H1 (cell line): ENCODE data around the gene MVK. TPM values are rescaled to one million over a fixed set of nuclear protein-coding genes. Genes with fewer than 3 reads are reported as not detected.

Experiments used
- CTCF ChIA-PET: fragments of 300-600 bp; sonication (Branson Sonifier 250); formaldehyde crosslinking; loops from one replicate; lab custom pipeline; 2021; ENCODE audit not compliant: partially characterized antibody; lab: Charles Lee
- POLR2A ChIA-PET: fragments of 300-600 bp; sonication (Branson Sonifier 250); formaldehyde crosslinking; loops from one replicate; lab custom pipeline; 2021; ENCODE audit warnings: inconsistent platforms; ENCODE audit not compliant: partially characterized antibody; lab: Charles Lee
- DNase-seq, 2 experiments: peaks; one replicate each; pipeline versions ENCODE4 v3.0.0 to v3.0.0-alpha.2; 2010 to 2022; ENCODE audit warnings: low spot score in 2 of 2, low read depth in 1 of 2, mixed read lengths in 1 of 2
- FAIRE-seq: peaks from 2 replicates; lab custom pipeline; 2011; peaks lifted over from hg19 to GRCh38; lab: Jason Lieb, UNC
- H2AFZ ChIP-seq: 2 replicates; pipeline ENCODE4 v1.8.1; 2012; ENCODE audit warnings: low read length, inconsistent platforms
- H2AK5ac ChIP-seq: 2 replicates; pipeline ENCODE4 v1.6.1; 2013; ENCODE audit warnings: low read depth, low read length
- H2BK120ac ChIP-seq: replicated peaks from 2 replicates; pipeline ENCODE3; 2013; ENCODE audit warnings: low read depth, low read length, inconsistent platforms
- H2BK12ac ChIP-seq: 2 replicates; pipeline ENCODE4 v1.6.1; 2013; ENCODE audit warnings: low read depth, low read length
- H2BK15ac ChIP-seq: 2 replicates; pipeline ENCODE4 v1.6.1; 2013; ENCODE audit warnings: low read length
- H2BK20ac ChIP-seq: 2 replicates; pipeline ENCODE4 v1.6.1; 2013; ENCODE audit warnings: low read length
- H2BK5ac ChIP-seq: 2 replicates; pipeline ENCODE4 v1.6.1; 2013; ENCODE audit warnings: low read depth, low read length
- H3K14ac ChIP-seq: 2 replicates; pipeline ENCODE4 v1.6.1; 2013; ENCODE audit warnings: inconsistent platforms; ENCODE audit not compliant: insufficient read length
- H3K18ac ChIP-seq: 2 replicates; pipeline ENCODE4 v1.6.1; 2013; ENCODE audit warnings: low read length; ENCODE audit errors: extremely low read depth
- H3K23ac ChIP-seq: 2 replicates; pipeline ENCODE4 v1.6.1; 2013; ENCODE audit warnings: inconsistent platforms; ENCODE audit not compliant: insufficient read length
- H3K23me2 ChIP-seq: 2 replicates; pipeline ENCODE4 v1.6.1; 2013; ENCODE audit warnings: low read depth, low read length
- H3K27ac ChIP-seq: 2 replicates; pipeline ENCODE4 v1.6.1; 2011; ENCODE audit warnings: low read depth, low read length, inconsistent platforms
- H3K27me3 ChIP-seq, 4 experiments: replicated peaks in 1 of 4; 1 replicate in 1 of 4; 2 replicates in 3 of 4; pipeline versions ENCODE4 v1.6.1 to v1.8.1; 2011 to 2013; ENCODE audit warnings: low read length in 3 of 4, mild to moderate bottlenecking in 3 of 4, inconsistent platforms in 2 of 4, mixed read lengths in 2 of 4, moderate library complexity in 1 of 4; ENCODE audit not compliant: control insufficient read depth in 3 of 4, insufficient read depth in 3 of 4; ENCODE audit errors: extremely low read depth in 1 of 4
- H3K36me3 ChIP-seq, 4 experiments: 2 replicates each; pipeline versions ENCODE4 v1.6.1 to v1.8.1; 2011 to 2013; ENCODE audit warnings: mild to moderate bottlenecking in 4 of 4, low read length in 3 of 4, moderate library complexity in 2 of 4, control low read depth in 1 of 4, inconsistent platforms in 1 of 4; ENCODE audit not compliant: insufficient read depth in 4 of 4, control insufficient read depth in 2 of 4
- H3K4ac ChIP-seq: replicated peaks from 2 replicates; pipeline ENCODE3; 2013; ENCODE audit warnings: low read length, low read depth, mixed read lengths, inconsistent platforms; ENCODE audit not compliant: insufficient read length
- H3K4me1 ChIP-seq, 4 experiments: replicated peaks in 1 of 4; 1 replicate in 1 of 4; 2 replicates in 3 of 4; pipeline versions ENCODE4 v1.6.1 to v1.8.1; 2011 to 2013; ENCODE audit warnings: low read length in 3 of 4, inconsistent platforms in 2 of 4, mixed read lengths in 1 of 4; ENCODE audit not compliant: insufficient read depth in 4 of 4, control insufficient read depth in 3 of 4
- H3K4me2 ChIP-seq, 2 experiments: 2 replicates each; pipeline versions ENCODE4 v1.6.1 to v1.8.1; 2011 to 2013; ENCODE audit warnings: low read depth in 2 of 2, low read length in 2 of 2, control low read depth in 1 of 2, inconsistent platforms in 1 of 2, mild to moderate bottlenecking in 1 of 2; ENCODE audit not compliant: insufficient read depth in 1 of 2
- H3K4me3 ChIP-seq, 4 experiments: fragments of 200-600, 300-600 bp in 1 of 4; sonication (generic), shearing (Covaris generic), sonication (Bioruptor Twin) in 1 of 4; 2 replicates each; pipeline versions ENCODE4 v1.5.1 to v1.8.1; 2011 to 2016; ENCODE audit warnings: low read length in 4 of 4, low read depth in 3 of 4, control low read depth in 2 of 4, inconsistent platforms in 2 of 4, mild to moderate bottlenecking in 2 of 4, mixed read lengths in 1 of 4, moderate library complexity in 1 of 4; ENCODE audit not compliant: insufficient read depth in 2 of 4; ENCODE audit errors: extremely low read depth in 1 of 4
- H3K56ac ChIP-seq: replicated peaks from 2 replicates; pipeline ENCODE3; 2013; ENCODE audit warnings: low read depth, mild to moderate bottlenecking, mixed read lengths, low read length, inconsistent platforms; ENCODE audit not compliant: insufficient read length
- H3K79me1 ChIP-seq: 2 replicates; pipeline ENCODE4 v1.6.1; 2013; ENCODE audit warnings: low read depth, low read length, control low read depth
- H3K79me2 ChIP-seq, 2 experiments: 2 replicates each; pipeline versions ENCODE4 v1.6.1 to v1.8.1; 2012 to 2013; ENCODE audit warnings: low read length in 2 of 2, mild to moderate bottlenecking in 2 of 2, inconsistent platforms in 1 of 2; ENCODE audit not compliant: insufficient read depth in 2 of 2, control insufficient read depth in 1 of 2
- H3K9ac ChIP-seq, 4 experiments: replicated peaks in 1 of 4; 1 replicate in 1 of 4; 2 replicates in 3 of 4; pipeline versions ENCODE4 v1.6.1 to v1.8.1; 2011 to 2013; ENCODE audit warnings: low read depth in 3 of 4, low read length in 3 of 4, control low read depth in 2 of 4, mild to moderate bottlenecking in 2 of 4, moderate library complexity in 2 of 4, inconsistent platforms in 1 of 4; ENCODE audit errors: extremely low read depth in 1 of 4
- H3K9me3 ChIP-seq, 2 experiments: 2 replicates each; pipeline versions ENCODE4 v1.6.1 to v1.8.1; 2012 to 2013; ENCODE audit warnings: mild to moderate bottlenecking in 2 of 2, moderate library complexity in 2 of 2, control low read depth in 1 of 2, inconsistent platforms in 1 of 2, low read depth in 1 of 2, low read length in 1 of 2, mixed read lengths in 1 of 2; ENCODE audit not compliant: insufficient read depth in 2 of 2
- H4K20me1 ChIP-seq, 2 experiments: replicated peaks in 1 of 2; 2 replicates each; pipeline versions ENCODE3 to v1.8.1; 2011 to 2013; ENCODE audit warnings: inconsistent platforms in 2 of 2, low read length in 2 of 2, mild to moderate bottlenecking in 1 of 2; ENCODE audit not compliant: insufficient read depth in 2 of 2, control insufficient read depth in 1 of 2
- H4K5ac ChIP-seq: 2 replicates; pipeline ENCODE4 v1.6.1; 2013; ENCODE audit warnings: low read length, low read depth, mixed read lengths, inconsistent platforms; ENCODE audit not compliant: insufficient read length
- H4K8ac ChIP-seq: 2 replicates; pipeline ENCODE4 v1.8.0; 2013; ENCODE audit warnings: mild to moderate bottlenecking, moderate library complexity, low read length, inconsistent platforms; ENCODE audit not compliant: insufficient read depth; ENCODE audit errors: extremely low read depth
- H4K91ac ChIP-seq: replicated peaks from 2 replicates; pipeline ENCODE3; 2013; ENCODE audit warnings: low read length, mixed read lengths, inconsistent platforms; ENCODE audit not compliant: insufficient read length
- BRCA1 ChIP-seq: IDR thresholded peaks from 2 replicates; pipeline ENCODE4 v1.6.1; 2012; ENCODE audit warnings: low read depth, low read length, improper control_type of control experiment
- CTCF ChIP-seq, 3 experiments: IDR thresholded peaks; 1 replicate in 2 of 3; 2 replicates in 1 of 3; pipeline versions ENCODE4 v1.5.1 to v1.6.1; 2011; ENCODE audit warnings: low read length in 3 of 3, mild to moderate bottlenecking in 3 of 3, inconsistent platforms in 2 of 3, low read depth in 1 of 3, moderate library complexity in 1 of 3; ENCODE audit not compliant: insufficient read depth in 1 of 3; ENCODE audit errors: control extremely low read depth in 1 of 3
- HDAC2 ChIP-seq, 2 experiments: fragments of 300-600 bp in 1 of 2; sonication (generic) in 1 of 2; IDR thresholded peaks; 2 replicates each; pipeline ENCODE4 v1.6.1; 2011 to 2012; ENCODE audit warnings: low read depth in 2 of 2, low read length in 2 of 2, mild to moderate bottlenecking in 2 of 2, moderate library complexity in 2 of 2, borderline replicate concordance in 1 of 2, inconsistent platforms in 1 of 2
- JUND ChIP-seq: IDR thresholded peaks from 2 replicates; pipeline ENCODE4 v1.6.1; 2011; ENCODE audit warnings: mild to moderate bottlenecking, improper control_type of control experiment, low read length
- KDM5A ChIP-seq: fragments of 200-600 bp; IDR thresholded peaks from 2 replicates; pipeline ENCODE4 v1.7.1; 2012; ENCODE audit warnings: mild to moderate bottlenecking, low read length, inconsistent platforms, mixed read lengths
- NRF1 ChIP-seq: IDR thresholded peaks from 2 replicates; pipeline ENCODE4 v1.6.1; 2011; ENCODE audit warnings: mild to moderate bottlenecking, low read depth, low read length, improper control_type of control experiment
- PHF8 ChIP-seq: fragments of 200-600 bp; sonication (generic); conservative IDR thresholded peaks from 2 replicates; pipeline ENCODE4 v1.7.1; 2012; ENCODE audit warnings: low read depth, mild to moderate bottlenecking, inconsistent platforms, low read length, moderate library complexity
- RAD21 ChIP-seq, 2 experiments: IDR thresholded peaks in 1 of 2; conservative IDR thresholded peaks in 1 of 2; 2 replicates each; pipeline ENCODE4 v1.6.1; 2011; ENCODE audit warnings: low read depth in 2 of 2, low read length in 2 of 2, improper control_type of control experiment in 1 of 2, inconsistent platforms in 1 of 2, mild to moderate bottlenecking in 1 of 2, moderate library complexity in 1 of 2
- SIRT6 ChIP-seq: IDR thresholded peaks from one replicate; pipeline ENCODE4 v1.7.1; 2012; ENCODE audit warnings: low read length, inconsistent platforms
- TEAD4 ChIP-seq: IDR thresholded peaks from 2 replicates; pipeline ENCODE4 v1.6.1; 2012; ENCODE audit warnings: low read depth, low read length, inconsistent platforms, mixed read lengths
- WGBS, 2 experiments: shearing (Covaris generic) in 1 of 2; methylation state at CpG; one replicate each; pipeline versions ENCODE4 v1.1.6 to v1.1.7; 2013 to 2015; ENCODE audit warnings: low lambda C conversion rate in 2 of 2, mixed read lengths in 2 of 2, inconsistent platforms in 1 of 2, low coverage in 1 of 2, missing lambda C conversion rate in 1 of 2; ENCODE audit not compliant: insufficient replicate concordance in 2 of 2, insufficient coverage in 1 of 2, insufficient read length in 1 of 2; ENCODE audit errors: extremely low coverage in 1 of 2, missing lambda C conversion rate in 1 of 2; 5-methylcytosine and 5-hydroxymethylcytosine counted together
- polyA plus RNA-seq, 7 experiments: library from polyadenylated mRNA; depleted of rRNA in 3 of 7; stranded (reverse) in 5 of 7; unstranded in 2 of 7; fragments of >200 nt in 5 of 7; fragments of 200-250 nt in 2 of 7; gene quantifications; 1 replicate in 5 of 7; 2 replicates in 1 of 7; 4 replicates in 1 of 7; pipeline versions ENCODE4 v1.2.1 to v1.2.3, GENCODE V29; 2011 to 2013; ENCODE audit warnings: missing spikeins in 2 of 7, mixed read lengths in 2 of 7
- total RNA-seq: library from RNA; stranded (reverse); fragmentation: NEBNext Ultra II Directional; extraction: Animal tissue kit (Norgen Biotek cat#: 25700); gene quantifications from 2 replicates; pipeline ENCODE4 v1.2.1, GENCODE V29; 2021

Gene MVK
- total and polyA plus RNA-seq, 2 of the 8 experiments (the other 6 are each of a cell fraction or from before 2014, with no cell fraction given): 15.7 to 20.9 TPM

GRCh38 chr12:109598428-109598854 is 24.8 kb downstream of the MVK start:
- no peak overlapping the region for H3K9ac ChIP-seq
- H2BK120ac ChIP-seq: no peak overlapping the region
- H3K4me2 ChIP-seq: no peak overlapping the region
- no peaks in the 10 kb centered on the region for H3K79me1 ChIP-seq
- H2BK15ac ChIP-seq: no peak overlapping the region
- H3K14ac ChIP-seq: no peak overlapping the region
- no peaks in the 10 kb centered on the region for H3K9me3 ChIP-seq
- H3K56ac ChIP-seq: no peak overlapping the region
- H3K4me3 ChIP-seq: no peak overlapping the region
- WGBS, 2 experiments: 91% methylated on average over 11 of the region's 11 CpGs; no CpG with 5 or more reads in 1 of the 2 experiments
- no peak overlapping the region for H2BK20ac ChIP-seq
- CTCF ChIA-PET: interaction anchor here (0.7 to 11.3 kb wide), 45 partner anchors 9 to 297 kb away, joined by 3 to 163 read pairs (median 6); partner anchors contain the start of genes FAM222A, MMAB and MVK
- H3K27me3 ChIP-seq: no peaks in the 10 kb centered on the region
- H2BK5ac ChIP-seq: no peak overlapping the region
- no peak overlapping the region for H4K91ac ChIP-seq
- H2BK12ac ChIP-seq: no peak overlapping the region
- no peaks in the 10 kb centered on the region for H3K23me2 ChIP-seq
- POLR2A ChIA-PET: interaction anchor here (1.0 to 2.1 kb wide), 4 partner anchors 13 to 173 kb away, joined by 3 to 6 read pairs (median 3); partner anchors contain the start of genes FAM222A, MMAB and MVK
- DNase-seq (no peak), FAIRE-seq (no peak)
- H3K36me3 ChIP-seq: peaks cover 0 to 6% (median 0%) of the 10 kb centered on the region in 4 experiments; a peak in 3 of 8 replicates
- H3K27ac ChIP-seq: no peak overlapping the region
- H3K18ac ChIP-seq: no peak overlapping the region
- peaks cover 0 to 7% (median 2%) of the 10 kb centered on the region in 4 experiments; a peak in 4 of 7 replicates for H3K4me1 ChIP-seq
- H2AK5ac ChIP-seq: no peak overlapping the region
- no peak overlapping the region for H3K23ac ChIP-seq
- H4K8ac ChIP-seq: peak overlapping the region; percentile 11; the same call in 1 of the 2 replicates
- peaks cover 0 to 4% of the 10 kb centered on the region in 2 experiments for H4K20me1 ChIP-seq
- H3K79me2 ChIP-seq: no peaks in the 10 kb centered on the region
- no peak overlapping the region for H4K5ac ChIP-seq
- no peak overlapping the region for H3K4ac ChIP-seq
- H2AFZ ChIP-seq: no peak overlapping the region
- TF ChIP-seq PHF8 (no peak), KDM5A (no peak), JUND (no peak), NRF1 (no peak), RAD21 (IDR thresholded peaks at IDR 0.05 in 1 of 2, conservative IDR thresholded peaks at IDR 0.05 in 1 of 2; ENCODE audit: low read depth in 2 of 2, low read length in 2 of 2) (no peak), BRCA1 (no peak), TEAD4 (no peak), CTCF (IDR thresholded peaks at IDR 0.05; ENCODE audit: control extremely low read depth in 1 of 3, insufficient read depth in 1 of 3, low read depth in 1 of 3, low read length in 3 of 3) (no peak), HDAC2 (IDR thresholded peaks at IDR 0.05; ENCODE audit: borderline replicate concordance in 1 of 2, low read depth in 2 of 2, low read length in 2 of 2) (no peak), SIRT6 (no peak)
